ENCODE results near the gene CD207.
"Not testable (repeated sequence)": the region's sequence is repeated elsewhere in the genome, so short reads cannot be mapped to it uniquely, and the experiment has no call there.

CD207 gene

DNA sequence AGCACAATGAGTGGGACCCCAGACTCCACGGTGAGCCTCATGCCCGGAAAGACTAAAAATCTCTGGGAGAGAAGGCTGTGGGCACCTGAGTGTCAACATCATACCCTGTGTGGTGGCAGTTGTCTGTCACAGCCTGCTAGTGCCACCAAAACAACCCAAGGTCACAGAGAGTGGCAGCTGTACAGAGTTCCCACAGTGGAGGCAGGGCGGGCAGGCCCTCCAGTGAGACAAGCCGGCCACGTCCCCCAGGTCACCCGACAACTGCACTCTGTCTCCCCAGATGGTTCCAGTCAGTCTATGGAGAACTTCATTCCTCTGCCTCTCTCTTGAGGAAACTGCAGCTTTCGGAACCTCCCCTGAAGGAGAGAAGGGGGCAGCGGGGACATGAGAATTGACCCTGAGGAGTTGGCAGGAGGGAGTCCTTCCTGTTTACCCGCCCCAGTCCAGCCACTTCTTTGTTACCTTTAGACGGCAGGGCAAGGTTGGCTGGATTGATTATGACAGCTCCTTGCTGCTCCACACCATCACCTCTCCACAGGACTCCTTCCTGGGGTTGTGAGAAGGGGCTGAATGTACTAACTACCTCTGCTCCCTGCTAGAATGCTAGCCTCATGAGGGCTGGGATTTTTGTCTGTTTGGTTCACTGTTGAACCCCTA, 33.9 kb downstream of the CD207 start:
- Mint-ChIP-seq H3K9me3 (peaks cover 14% of the 10 kb centered on the region), H3K4me1 (peaks cover 4% of the 10 kb centered on the region), H3K27me3 (ENCODE audit: low read depth) (peaks cover 36% of the 10 kb centered on the region), H3K27ac (no peak overlapping the region), H3K36me3 (ENCODE audit: low read depth) (no peaks in the 10 kb centered on the region), H3K4me3 (no peak overlapping the region)
- TF ChIP-seq, protein P1, sequence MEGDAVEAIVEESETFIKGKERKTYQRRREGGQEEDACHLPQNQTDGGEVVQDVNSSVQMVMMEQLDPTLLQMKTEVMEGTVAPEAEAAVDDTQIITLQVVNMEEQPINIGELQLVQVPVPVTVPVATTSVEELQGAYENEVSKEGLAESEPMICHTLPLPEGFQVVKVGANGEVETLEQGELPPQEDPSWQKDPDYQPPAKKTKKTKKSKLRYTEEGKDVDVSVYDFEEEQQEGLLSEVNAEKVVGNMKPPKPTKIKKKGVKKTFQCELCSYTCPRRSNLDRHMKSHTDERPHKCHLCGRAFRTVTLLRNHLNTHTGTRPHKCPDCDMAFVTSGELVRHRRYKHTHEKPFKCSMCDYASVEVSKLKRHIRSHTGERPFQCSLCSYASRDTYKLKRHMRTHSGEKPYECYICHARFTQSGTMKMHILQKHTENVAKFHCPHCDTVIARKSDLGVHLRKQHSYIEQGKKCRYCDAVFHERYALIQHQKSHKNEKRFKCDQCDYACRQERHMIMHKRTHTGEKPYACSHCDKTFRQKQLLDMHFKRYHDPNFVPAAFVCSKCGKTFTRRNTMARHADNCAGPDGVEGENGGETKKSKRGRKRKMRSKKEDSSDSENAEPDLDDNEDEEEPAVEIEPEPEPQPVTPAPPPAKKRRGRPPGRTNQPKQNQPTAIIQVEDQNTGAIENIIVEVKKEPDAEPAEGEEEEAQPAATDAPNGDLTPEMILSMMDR (IDR thresholded peaks at IDR 0.05; ENCODE audit: unreplicated experiment in 3 of 3): no peak

DNA sequence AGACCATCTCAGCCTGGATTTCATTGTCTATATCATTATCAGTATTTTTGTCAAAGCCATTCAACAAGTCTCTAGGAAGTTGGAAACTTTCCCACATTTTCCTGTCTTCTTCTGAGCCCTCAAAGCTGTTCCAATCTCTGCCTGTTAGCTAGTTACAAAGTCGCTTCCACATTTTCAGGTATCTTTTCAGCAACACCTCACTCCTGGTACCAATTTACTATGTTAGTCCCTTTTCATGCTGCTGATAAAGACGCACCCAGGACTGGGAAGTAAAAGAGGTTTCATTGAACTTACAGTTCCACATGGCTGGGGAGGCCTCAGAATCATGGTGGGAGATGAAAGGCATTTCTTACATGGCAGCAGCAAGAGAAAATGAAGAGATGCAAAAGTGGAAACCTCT, 35.9 kb downstream of the CD207 start:
- Mint-ChIP-seq H3K4me1 (peaks cover 4% of the 10 kb centered on the region), H3K36me3 (ENCODE audit: low read depth) (no peaks in the 10 kb centered on the region), H3K4me3 (no peak overlapping the region), H3K27ac (no peak overlapping the region), H3K9me3 (peaks cover 14% of the 10 kb centered on the region), H3K27me3 (ENCODE audit: low read depth) (peaks cover 27% of the 10 kb centered on the region)
- TF ChIP-seq, protein P1 (IDR thresholded peaks at IDR 0.05; ENCODE audit: unreplicated experiment in 3 of 3): no peak

DNA sequence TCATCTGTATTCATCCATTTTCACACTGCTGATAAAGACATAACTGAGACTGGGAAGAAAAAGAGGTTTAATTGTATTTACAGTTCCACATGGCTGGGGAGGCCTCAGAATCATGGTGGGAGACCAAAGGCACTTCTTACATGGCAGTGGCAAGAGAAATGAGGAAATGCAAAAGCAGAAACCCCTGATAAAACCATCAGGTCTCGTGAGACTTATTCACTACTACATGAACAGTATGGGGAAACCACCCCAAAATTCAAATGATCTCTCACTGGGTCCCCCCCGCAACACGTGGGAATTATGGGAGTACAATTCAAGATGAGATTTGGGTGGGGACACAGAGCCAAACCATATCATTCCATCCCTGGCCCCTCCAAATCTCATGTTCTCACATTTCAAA, 37.6 kb downstream of the CD207 start:
- H3K4me3 Mint-ChIP-seq; H3K36me3 Mint-ChIP-seq (ENCODE audit: low read depth); H3K4me1 Mint-ChIP-seq; H3K27ac Mint-ChIP-seq: not testable (repeated sequence)
- Mint-ChIP-seq H3K27me3 (ENCODE audit: low read depth) (peaks cover 41% of the 10 kb centered on the region), H3K9me3 (peaks cover 17% of the 10 kb centered on the region)

DNA sequence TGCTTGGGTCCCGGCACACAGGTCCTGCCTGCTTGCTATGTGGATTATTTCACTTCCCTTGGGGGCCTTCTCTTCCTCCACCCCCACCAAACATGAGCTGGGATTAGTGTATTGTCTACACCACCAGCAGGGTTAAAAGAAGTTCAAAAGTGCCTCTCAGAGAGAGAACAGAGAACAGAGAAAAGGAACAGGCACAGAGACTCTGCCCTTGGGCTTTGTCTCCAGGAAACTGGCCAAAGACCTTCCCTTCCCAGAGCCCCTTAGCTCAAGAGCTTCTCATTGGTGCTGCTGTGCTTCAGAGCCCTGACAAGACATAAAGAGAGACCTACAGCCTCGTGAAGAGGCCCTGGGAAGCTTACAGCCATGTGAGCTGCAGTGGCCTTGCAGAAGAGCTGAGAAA, 38.1 kb downstream of the CD207 start:
- peaks cover 4% of the 10 kb centered on the region for H3K4me1 Mint-ChIP-seq
- H3K27ac Mint-ChIP-seq: no peak overlapping the region
- no peak overlapping the region for H3K4me3 Mint-ChIP-seq
- TF ChIP-seq, protein P1 (IDR thresholded peaks at IDR 0.05; ENCODE audit: unreplicated experiment in 3 of 3): no peak
- H3K27me3 Mint-ChIP-seq (ENCODE audit: low read depth): peaks cover 44% of the 10 kb centered on the region
- no peaks in the 10 kb centered on the region for H3K36me3 Mint-ChIP-seq (ENCODE audit: low read depth)
- peaks cover 17% of the 10 kb centered on the region for H3K9me3 Mint-ChIP-seq

DNA sequence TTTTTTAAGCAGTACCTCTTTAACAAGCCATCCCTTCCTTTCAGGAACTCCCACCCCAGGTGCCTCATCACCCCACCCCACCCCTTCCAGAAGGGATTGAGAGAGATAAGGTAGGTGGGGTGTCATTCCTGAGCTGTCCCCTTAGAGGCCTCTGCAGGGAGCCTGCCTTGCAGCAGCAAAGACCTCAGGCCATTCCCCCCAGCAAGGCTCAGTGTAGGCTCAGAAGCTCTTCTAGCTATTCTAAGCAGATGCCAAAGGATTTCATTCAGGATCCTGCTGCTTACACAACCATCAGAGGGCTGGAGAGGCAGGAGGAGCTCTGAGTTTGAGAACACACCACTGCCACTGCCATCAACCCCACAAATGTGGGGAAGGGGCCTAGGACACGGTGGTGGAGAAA, 39.4 kb downstream of the CD207 start:
- H3K4me1 Mint-ChIP-seq: peaks cover 4% of the 10 kb centered on the region
- peaks cover 17% of the 10 kb centered on the region for H3K9me3 Mint-ChIP-seq

DNA sequence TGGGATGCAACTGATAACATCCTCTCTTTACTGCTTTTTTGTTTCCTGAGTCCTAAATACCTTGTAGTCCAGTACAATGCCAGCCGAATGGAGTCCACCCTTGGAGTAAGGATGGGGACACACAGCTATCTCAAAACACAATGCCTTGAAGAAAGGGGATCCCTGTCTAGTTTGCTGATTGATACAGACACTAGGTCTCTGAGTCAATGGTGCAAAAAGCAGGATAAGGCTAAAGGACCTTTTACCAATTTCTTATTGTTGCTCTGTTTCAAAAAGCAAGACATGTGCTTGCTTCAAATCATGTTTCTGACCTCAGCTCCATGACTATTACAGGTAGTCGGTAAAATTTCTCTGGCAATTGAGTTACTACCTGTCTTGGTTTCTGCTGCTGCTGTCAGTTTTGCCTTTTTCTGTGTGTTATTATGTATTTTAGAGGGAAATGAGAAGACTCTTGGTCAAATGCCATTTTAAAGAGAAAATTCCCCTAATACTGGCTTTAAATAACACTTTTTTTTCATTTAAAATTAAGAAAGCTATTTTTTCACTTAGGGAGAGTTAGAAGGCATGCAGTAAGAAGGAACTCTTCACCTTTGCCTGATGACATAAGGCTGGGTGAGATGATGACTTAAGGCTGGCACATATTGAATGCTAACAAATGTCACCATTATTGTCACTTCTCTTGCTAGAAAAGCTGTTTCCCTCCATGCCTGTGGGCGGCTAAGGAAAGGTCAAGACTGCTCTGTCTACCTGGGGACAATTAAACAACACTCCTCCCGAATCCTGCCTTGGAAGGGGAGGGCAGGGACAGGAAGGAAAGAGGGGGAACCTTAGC, 40.2 kb downstream of the CD207 start:
- no peak overlapping the region for H3K27ac Mint-ChIP-seq
- peaks cover 57% of the 10 kb centered on the region for H3K27me3 Mint-ChIP-seq (ENCODE audit: low read depth)
- H3K4me1 Mint-ChIP-seq: peaks cover 8% of the 10 kb centered on the region
- H3K9me3 Mint-ChIP-seq: peaks cover 15% of the 10 kb centered on the region
- no peaks in the 10 kb centered on the region for H3K36me3 Mint-ChIP-seq (ENCODE audit: low read depth)
- no peak overlapping the region for H3K4me3 Mint-ChIP-seq
- TF ChIP-seq, protein P1 (IDR thresholded peaks at IDR 0.05; ENCODE audit: unreplicated experiment in 3 of 3): no peak

More for the DNA sequence above, 39.4 kb downstream of the CD207 start:
- H3K27ac Mint-ChIP-seq: no peak overlapping the region
- peaks cover 56% of the 10 kb centered on the region for H3K27me3 Mint-ChIP-seq (ENCODE audit: low read depth)
- TF ChIP-seq, protein P1 (IDR thresholded peaks at IDR 0.05; ENCODE audit: unreplicated experiment in 3 of 3): no peak
- no peaks in the 10 kb centered on the region for H3K36me3 Mint-ChIP-seq (ENCODE audit: low read depth)
- no peak overlapping the region for H3K4me3 Mint-ChIP-seq

Measured in nephron (organoid).